Motor neuron (in vitro differentiated cells): ENCODE data around the gene GOLGA6C. TPM values are rescaled to one million over a fixed set of nuclear protein-coding genes. Genes with fewer than 3 reads are reported as not detected.
A peak's percentile ranks its signal among the peaks of the same experiment; 100 is the strongest.
"Not testable (repeated sequence)": the region's sequence is repeated elsewhere in the genome, so short reads cannot be mapped to it uniquely, and the experiment has no call there.

Experiments
- ATAC-seq, 8 experiments: fragments of 200-7000 bp; cut with Tn5 transposase; replicated peaks in 6 of 8; 2 replicates each; pipeline ENCODE4 v1.8.0; 2021; ENCODE audit warnings: mild to moderate bottlenecking in 8 of 8, moderate library complexity in 8 of 8
- H3K27ac ChIP-seq, 2 donors: fragments of 250-450 bp; sonication (Bioruptor Pico); 2 replicates each; pipeline ENCODE4 v1.9.0; 2021; ENCODE audit warnings: antibody characterized with exemption in 2 of 2, mild to moderate bottlenecking in 2 of 2, moderate library complexity in 1 of 2
- H3K4me1 ChIP-seq, 2 donors: fragments of 250-450 bp; sonication (Bioruptor Pico); replicated peaks in 1 of 2; 2 replicates each; pipeline ENCODE4 v1.6.1; 2021; ENCODE audit warnings: antibody characterized with exemption in 2 of 2, mild to moderate bottlenecking in 2 of 2, moderate library complexity in 1 of 2
- H3K4me3 ChIP-seq, 5 donors: fragments of 250-450 bp; sonication (Bioruptor Pico); 2 replicates each; pipeline ENCODE4 v1.9.0; 2021; ENCODE audit warnings: antibody characterized with exemption in 5 of 5, mild to moderate bottlenecking in 5 of 5, moderate library complexity in 4 of 5
- WGBS, 10 experiments: fragments of 450-650 bp; shearing (Covaris generic); methylation state at CpG; one replicate each; pipeline ENCODE4 v1.0.0; 2022; 5-methylcytosine and 5-hydroxymethylcytosine counted together
- in situ Hi-C, 9 experiments: fragments of 400-800 bp; cut with MboI; loops; one replicate each; pipeline ENCODE4 v1.15.0; 2021; ENCODE audit warnings: low sequenced_read_pairs in 9 of 9, low pct_unique_long_range_greater_than_20kb in 2 of 9; ENCODE audit not compliant: unreplicated experiment in 9 of 9
- total RNA-seq, 8 experiments: library from RNA; unstranded; fragments of 300-600 nt; gene quantifications; 2 replicates each; pipeline versions ENCODE4 v1.2.3 to v1.2.4, GENCODE V29; 2022

GOLGA6C gene
- total RNA-seq = 1 to 10 TPM in 1 of 8 experiments, under 1 TPM in 1, not detected in 6; 0.54 to 1.6 TPM

DNA sequence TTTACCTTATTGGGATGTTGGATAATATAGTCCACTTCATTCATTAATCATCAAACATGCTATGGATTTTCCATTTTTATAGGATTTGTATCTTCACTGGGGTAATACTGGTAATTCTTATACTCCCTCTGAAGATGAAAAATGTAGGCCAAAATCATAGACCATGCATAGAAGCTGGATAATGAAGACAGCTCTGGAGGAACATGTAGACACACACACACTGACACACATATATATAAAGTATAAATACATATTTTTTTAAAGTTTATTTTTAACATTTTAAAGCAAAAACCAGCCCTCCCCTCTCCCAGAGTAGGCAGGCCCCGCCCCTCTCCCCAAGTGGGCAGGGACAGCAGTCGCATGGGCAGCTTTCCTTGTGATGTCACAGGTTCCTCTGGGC is at the start of gene GOLGA6C:
GOLGA6C (plus strand) TSS at position 301 of the 400 bp plus-strand sequence. CDS start 265 bp downstream, outside the sequence.
- H3K4me1 ChIP-seq, in situ Hi-C loops, H3K27ac ChIP-seq, ATAC-seq, H3K4me3 ChIP-seq: not testable (repeated sequence)
- no CpG with 5 or more reads among the region's 2 CpGs for WGBS, 10 experiments

GRCh38 chr15:75208501-75209288 is 49.4 kb upstream of the GOLGA6C start:
- in situ Hi-C loops = loop anchor here in 5 of 9 experiments (10.0 kb wide), 1 partner anchor 184 kb away; the partner anchor contains the start of gene PPCDC (in 5 of the 5)
- no peaks in the 10 kb centered on the region for H3K4me1 ChIP-seq
- H3K27ac ChIP-seq = no peak overlapping the region
- H3K4me3 ChIP-seq = no peak overlapping the region
- WGBS, 10 experiments = 87 to 100% (median 92%) methylated on average over 1 to 7 of the region's 32 CpGs; no CpG with 5 or more reads in 6 of the 10 experiments
- ATAC-seq = no peak

DNA sequence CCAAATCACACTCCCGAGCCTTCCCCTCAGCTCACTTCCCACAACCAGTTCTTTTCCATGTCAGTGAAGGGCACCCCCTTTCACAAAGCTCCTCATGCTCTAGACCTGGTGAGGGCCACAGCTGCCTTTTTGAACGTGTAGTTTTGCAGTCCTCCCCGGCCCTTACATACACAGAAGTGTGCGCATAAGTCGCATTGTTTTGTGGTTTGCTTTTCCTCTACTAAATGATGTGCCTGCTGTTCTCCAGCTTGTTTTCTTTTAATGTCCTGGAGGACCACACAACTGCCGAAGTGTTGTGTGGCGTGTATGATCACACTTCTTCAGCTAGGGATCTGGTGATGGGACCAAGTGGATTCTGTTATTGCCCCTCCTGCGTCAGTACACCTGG is 48.9 kb upstream of the GOLGA6C start:
- peak in 2 of 8 experiments; percentile 7 to 10 for ATAC-seq
- H3K27ac ChIP-seq = no peak overlapping the region
- 0 to 100% (median 67%) methylated on average over 1 to 6 of the region's 8 CpGs; no CpG with 5 or more reads in 2 of the 10 experiments for WGBS, 10 experiments
- in situ Hi-C loops = loop anchor here in 5 of 9 experiments (10.0 kb wide), 1 partner anchor 184 kb away; the partner anchor contains the start of gene PPCDC (in 5 of the 5)
- H3K4me1 ChIP-seq = no peaks in the 10 kb centered on the region
- H3K4me3 ChIP-seq = no peak overlapping the region

GRCh38 chr15:75210811-75211230 is 47.3 kb upstream of the GOLGA6C start:
- no peak overlapping the region for H3K27ac ChIP-seq
- no peak overlapping the region for H3K4me3 ChIP-seq
- 80% methylated on average over 1 of the region's 7 CpGs; no CpG with 5 or more reads in 9 of the 10 experiments for WGBS, 10 experiments
- ATAC-seq = no peak
- in situ Hi-C loops = no loop called here
- no peaks in the 10 kb centered on the region for H3K4me1 ChIP-seq

DNA sequence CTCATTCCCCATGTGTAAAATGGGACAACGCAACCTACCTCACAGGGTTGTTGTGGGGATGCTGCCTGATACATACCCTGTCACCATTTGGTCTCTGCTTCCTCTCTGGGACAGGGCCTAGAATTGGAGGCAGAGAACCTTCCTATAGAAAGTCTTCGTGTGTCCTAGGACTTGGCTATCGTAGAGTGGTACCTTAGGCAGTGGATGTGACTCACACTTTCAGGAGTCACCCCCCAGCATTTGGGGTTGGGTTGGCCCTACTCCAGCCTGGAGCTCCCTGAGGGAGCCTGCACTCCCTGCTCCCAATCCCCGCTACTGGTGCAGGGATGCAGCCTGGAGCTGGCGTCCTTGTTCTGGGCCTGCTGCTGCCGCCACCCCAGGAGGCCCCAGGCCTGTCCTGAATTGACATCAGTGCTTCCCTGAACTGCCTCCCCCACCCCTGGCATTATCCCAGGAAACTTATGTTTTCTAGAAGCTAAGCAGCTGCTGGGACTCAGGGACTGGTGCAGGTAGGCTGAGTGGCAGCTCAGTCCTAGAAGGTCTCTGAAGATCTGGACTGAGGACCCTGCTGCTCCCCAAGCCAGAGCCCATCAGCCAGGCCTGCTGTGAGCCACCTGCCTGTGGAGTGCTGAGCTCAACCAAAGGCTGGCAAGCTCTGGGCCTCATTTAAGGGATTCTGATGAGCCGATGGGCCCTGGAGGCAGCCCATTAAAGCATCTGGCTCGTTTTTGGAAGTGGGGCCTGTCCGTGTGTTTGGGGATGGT is 46.5 kb upstream of the GOLGA6C start:
- H3K4me1 ChIP-seq = no peaks in the 10 kb centered on the region
- H3K4me3 ChIP-seq = no peak overlapping the region
- no peak overlapping the region for H3K27ac ChIP-seq
- 67 to 92% (median 80%) methylated on average over 2 to 6 of the region's 9 CpGs; no CpG with 5 or more reads in 5 of the 10 experiments for WGBS, 10 experiments
- peak in 1 of 8 experiments; percentile 5 for ATAC-seq
- in situ Hi-C loops = no loop called here

DNA sequence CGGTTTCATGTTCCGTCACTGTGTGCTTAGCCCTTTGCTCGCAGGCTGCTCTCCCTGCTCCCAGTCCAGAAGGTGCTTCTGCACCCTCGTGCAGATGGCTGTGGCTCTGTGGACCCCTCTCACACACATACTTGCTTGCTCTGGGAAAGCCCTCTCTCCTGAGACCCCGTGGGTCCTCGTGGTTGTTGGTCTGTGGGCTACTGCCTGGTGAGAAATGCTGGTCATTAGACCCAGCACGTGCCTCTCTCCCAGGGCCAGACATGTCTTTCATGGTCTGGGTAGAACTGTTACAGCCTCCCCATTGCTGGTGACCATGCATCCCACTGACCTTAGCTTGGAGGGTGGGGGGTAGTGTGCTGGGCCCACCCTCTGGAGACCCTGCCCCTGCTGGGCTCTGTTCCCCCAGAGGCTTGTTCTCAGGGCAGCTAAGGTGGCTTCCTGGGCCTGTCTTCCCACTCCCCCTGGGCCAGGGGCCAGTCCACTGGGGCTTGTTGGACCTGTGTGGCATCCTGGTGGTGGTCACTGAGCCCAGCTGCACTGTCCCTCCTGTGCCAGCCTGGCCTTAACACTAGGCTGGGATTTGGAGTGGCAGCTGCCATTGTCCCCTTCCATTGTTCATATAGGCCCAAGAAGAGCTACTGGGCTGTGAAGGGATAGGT is 45.8 kb upstream of the GOLGA6C start:
- H3K27ac ChIP-seq = no peak overlapping the region
- H3K4me1 ChIP-seq = no peaks in the 10 kb centered on the region
- in situ Hi-C loops = no loop called here
- no peak overlapping the region for H3K4me3 ChIP-seq
- WGBS, 10 experiments = 73 to 100% (median 100%) methylated on average over 1 to 3 of the region's 7 CpGs; no CpG with 5 or more reads in 6 of the 10 experiments
- no peak for ATAC-seq

GRCh38 chr15:75213212-75213767 is 44.8 kb upstream of the GOLGA6C start:
- in situ Hi-C loops = no loop called here
- ATAC-seq = peak in 2 of 8 experiments; percentile 1 to 21
- Histone ChIP-seq H3K27ac (no peak overlapping the region), H3K4me1 (no peaks in the 10 kb centered on the region), H3K4me3 (no peak overlapping the region)
- 58 to 100% (median 97%) methylated on average over 1 to 3 of the region's 12 CpGs; no CpG with 5 or more reads in 6 of the 10 experiments for WGBS, 10 experiments

DNA sequence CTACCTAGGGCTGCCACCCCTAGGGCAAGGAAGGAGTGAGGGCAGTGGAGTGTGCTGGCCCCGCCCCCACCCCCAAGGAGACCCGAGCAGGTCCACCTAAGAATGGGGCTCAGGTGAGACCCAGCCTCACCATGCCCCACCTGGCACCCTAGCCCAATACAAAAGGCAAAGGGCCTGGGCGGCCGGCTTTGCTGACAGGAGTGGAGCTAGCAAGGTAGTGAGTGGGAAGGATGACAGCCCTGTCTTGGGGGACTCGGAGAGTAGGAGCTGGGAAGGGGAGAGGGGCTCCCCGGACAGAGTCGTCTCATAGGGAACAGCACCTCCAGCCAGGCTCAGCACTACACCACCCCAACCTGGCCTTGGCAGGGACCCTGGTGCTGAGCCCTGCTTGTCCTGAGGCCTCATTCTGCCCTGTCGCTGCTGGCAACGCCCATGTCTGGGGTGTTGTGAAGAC is 44.3 kb upstream of the GOLGA6C start:
- Histone ChIP-seq H3K27ac (no peak overlapping the region), H3K4me1 (no peaks in the 10 kb centered on the region), H3K4me3 (no peak overlapping the region)
- in situ Hi-C loops = no loop called here
- WGBS, 10 experiments = no CpG with 5 or more reads among the region's 9 CpGs
- peak in 1 of 8 experiments; percentile 2 for ATAC-seq

DNA sequence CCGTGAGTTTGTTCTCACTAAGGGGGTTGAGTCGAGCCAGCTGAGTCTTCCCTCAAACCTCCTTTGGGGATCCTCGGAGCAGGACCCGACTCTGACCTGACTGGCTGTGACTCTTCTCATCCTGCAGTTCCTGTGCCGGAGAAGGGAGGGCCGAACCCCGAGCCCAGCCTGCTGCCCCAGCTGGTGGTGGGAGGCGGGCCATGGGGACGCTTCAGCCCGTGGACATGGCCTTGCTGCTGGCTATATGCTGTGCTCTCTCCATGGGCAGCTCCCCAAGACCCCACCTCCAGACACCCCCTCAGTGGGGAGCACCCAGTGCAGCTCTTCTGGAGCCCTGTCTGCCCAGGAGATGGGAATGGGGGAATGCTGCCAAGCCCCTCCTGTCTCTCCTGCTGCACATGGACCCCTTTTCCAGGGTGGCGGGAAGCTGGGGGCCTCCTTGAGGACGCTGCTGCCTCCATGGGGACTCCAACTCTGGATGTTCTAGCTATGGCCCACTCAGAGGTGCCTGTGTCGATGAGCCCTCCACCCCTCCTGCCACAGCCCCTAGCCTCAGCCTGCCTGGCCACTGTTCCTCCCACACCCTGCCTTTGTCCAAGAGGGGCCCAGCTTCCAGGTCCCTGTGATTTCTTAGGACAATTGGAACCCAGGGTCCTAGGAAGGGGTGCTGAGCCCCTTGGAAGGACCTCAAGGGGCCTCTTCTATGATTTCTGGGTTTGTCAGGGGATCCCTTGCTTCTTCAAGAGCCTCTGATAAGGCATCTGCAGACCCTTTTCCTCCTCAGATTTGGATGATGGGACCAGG is 43.6 kb upstream of the GOLGA6C start:
- Histone ChIP-seq H3K4me1 (no peaks in the 10 kb centered on the region), H3K4me3 (no peak overlapping the region), H3K27ac (no peak overlapping the region)
- no peak for ATAC-seq
- in situ Hi-C loops = no loop called here
- WGBS, 10 experiments = 70 to 92% methylated on average over 2 of the region's 13 CpGs; no CpG with 5 or more reads in 8 of the 10 experiments

GRCh38 chr15:75215107-75216004 is 42.8 kb upstream of the GOLGA6C start:
- H3K4me1 ChIP-seq = no peaks in the 10 kb centered on the region
- 100% methylated on average over 2 of the region's 5 CpGs; no CpG with 5 or more reads in 9 of the 10 experiments for WGBS, 10 experiments
- no peak overlapping the region for H3K27ac ChIP-seq
- peak in 7 of 8 experiments; percentile 12 to 54 (median 35) for ATAC-seq
- H3K4me3 ChIP-seq = no peak overlapping the region
- in situ Hi-C loops = no loop called here

DNA sequence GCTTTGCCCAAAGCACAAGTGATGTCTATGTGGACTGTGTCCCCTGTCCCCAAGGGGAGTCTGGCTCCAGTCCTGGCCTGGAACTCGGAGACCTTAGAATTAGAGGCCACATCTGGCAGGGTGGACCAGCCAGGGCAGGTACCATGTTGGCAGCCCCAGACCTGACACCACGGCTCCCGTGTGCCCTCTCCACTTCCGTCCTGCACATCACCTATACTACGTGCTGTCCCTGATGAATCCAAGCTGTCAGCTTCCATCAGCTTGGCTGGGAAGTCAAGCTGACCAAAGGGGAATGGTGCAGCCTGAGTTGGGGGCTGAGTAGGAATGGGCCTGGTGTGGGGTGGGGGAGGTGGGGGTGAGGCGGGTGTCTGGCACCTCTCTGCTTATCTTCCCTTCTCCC is 41.1 kb upstream of the GOLGA6C start:
- ATAC-seq = no peak
- 0 to 93% methylated on average over 1 to 2 of the region's 6 CpGs; no CpG with 5 or more reads in 8 of the 10 experiments for WGBS, 10 experiments
- no peaks in the 10 kb centered on the region for H3K4me1 ChIP-seq
- H3K27ac ChIP-seq = no peak overlapping the region
- H3K4me3 ChIP-seq = no peak overlapping the region
- in situ Hi-C loops = no loop called here
